A673 (cell line): ENCODE data around the gene ADARB2. TPM values are rescaled to one million over a fixed set of nuclear protein-coding genes. Genes with fewer than 3 reads are reported as not detected.

Source experiments
- BruUV-seq: library from RNA; stranded (reverse); fragments of 400-500 nt; replicated peaks from 2 replicates; lab custom pipeline; 2021; lab: Mats Ljungman, UMichigan
- CTCF ChIA-PET: fragments of 300-600 bp; sonication (Branson Sonifier 250); formaldehyde crosslinking; loops from one replicate; lab custom pipeline; 2022; ENCODE audit warnings: antibody characterized with exemption; lab: Charles Lee
- POLR2A ChIA-PET: fragments of 300-600 bp; sonication (Branson Sonifier 250); formaldehyde crosslinking; loops from one replicate; lab custom pipeline; 2022; ENCODE audit warnings: antibody characterized with exemption; ENCODE audit not compliant: low non-redundant PET; lab: Charles Lee
- DNase-seq: peaks from one replicate; pipeline ENCODE4 v3.0.0-alpha.2; 2015; ENCODE audit warnings: low spot score
- H3K27ac ChIP-seq: fragments of 200-600 bp; sonication (generic); 2 replicates; pipeline ENCODE4 v1.5.1; 2016; ENCODE audit warnings: mixed run types, low read depth, mild to moderate bottlenecking, mixed read lengths, antibody characterized with exemption, low read length; ENCODE audit not compliant: poor library complexity, severe bottlenecking
- H3K27me3 ChIP-seq: fragments of 200-600 bp; sonication (generic); replicated peaks from 2 replicates; pipeline ENCODE4 v1.6.1; 2017; ENCODE audit warnings: mixed run types, low read depth, mild to moderate bottlenecking, mixed read lengths, antibody characterized with exemption, low read length; ENCODE audit not compliant: insufficient read depth, poor library complexity
- H3K36me3 ChIP-seq: fragments of 200-600 bp; sonication (generic); 2 replicates; pipeline ENCODE4 v1.6.1; 2016; ENCODE audit warnings: mixed run types, mild to moderate bottlenecking, mixed read lengths, antibody characterized with exemption, low read length; ENCODE audit not compliant: insufficient read depth, poor library complexity, severe bottlenecking
- H3K4me1 ChIP-seq: fragments of 200-600 bp; sonication (generic); 2 replicates; pipeline ENCODE4 v1.6.1; 2017; ENCODE audit warnings: mixed run types, mild to moderate bottlenecking, mixed read lengths, antibody characterized with exemption, low read length; ENCODE audit not compliant: insufficient read depth, poor library complexity, severe bottlenecking
- H3K4me3 ChIP-seq: fragments of 200-600 bp; sonication (generic); 2 replicates; pipeline ENCODE4 v1.5.1; 2016; ENCODE audit warnings: low read depth, mixed run types, mild to moderate bottlenecking, mixed read lengths, low read length; ENCODE audit not compliant: poor library complexity, severe bottlenecking
- H3K9me3 ChIP-seq: fragments of 200-600 bp; sonication (generic); 2 replicates; pipeline ENCODE4 v1.6.1; 2016; ENCODE audit warnings: mixed run types, low read depth, mild to moderate bottlenecking, mixed read lengths, antibody characterized with exemption, low read length; ENCODE audit not compliant: poor library complexity, severe bottlenecking
- CTCF ChIP-seq: fragments of 300-800, 200-600 bp; sonication (generic); conservative IDR thresholded peaks from 2 replicates; pipeline ENCODE4 v1.5.1; 2017; ENCODE audit warnings: low read depth, mild to moderate bottlenecking, antibody characterized with exemption, low read length, moderate library complexity, mixed read lengths
- EZH2 ChIP-seq: fragments of 200-600 bp; sonication (generic); IDR thresholded peaks from 2 replicates; pipeline ENCODE4 v1.6.1; 2017; ENCODE audit warnings: borderline replicate concordance, low read depth, mild to moderate bottlenecking, mixed read lengths, antibody characterized with exemption, low read length; ENCODE audit not compliant: poor library complexity, severe bottlenecking
- intact Hi-C: fragments of 100-400 bp; cut with micrococcal nuclease; formaldehyde crosslinking; loops from one replicate; pipeline ENCODE4 v1.10.0; 2022; ENCODE audit not compliant: unreplicated experiment
- total RNA-seq: library from RNA; stranded (reverse); gene quantifications from 2 replicates; pipeline ENCODE4 v1.2.3, GENCODE V29; 2021

ADARB2 gene
- total RNA-seq, 1 experiment from 2014 or later = not detected

- intact Hi-C loops = no loop called here
- ChIA-PET CTCF (no interaction called here), POLR2A (no interaction called here)
Measured at GRCh38 chr10:1531883-1532597, 205.3 kb downstream of the ADARB2 start.

GRCh38 chr10:1530871-1531517, 206.3 kb downstream of the ADARB2 start:
- H3K36me3 ChIP-seq = no peaks in the 10 kb centered on the region
- CTCF ChIA-PET = no interaction called here
- no peaks in the 10 kb centered on the region for H3K4me1 ChIP-seq
- H3K27ac ChIP-seq = no peak overlapping the region
- H3K9me3 ChIP-seq = no peaks in the 10 kb centered on the region
- DNase-seq = no peak
- peaks cover 60% of the 10 kb centered on the region for H3K27me3 ChIP-seq
- no peak overlapping the region for H3K4me3 ChIP-seq
- BruUV-seq = no TSS peak
- intact Hi-C loops = no loop called here
- no peak for TF ChIP-seq EZH2
- no peak for TF ChIP-seq CTCF
- POLR2A ChIA-PET = no interaction called here

More at GRCh38 chr10:1531883-1532597, 205.3 kb downstream of the ADARB2 start:
- TF ChIP-seq EZH2 (no peak), CTCF (no peak)
- Histone ChIP-seq H3K27me3 (peaks cover 62% of the 10 kb centered on the region), H3K4me3 (no peak overlapping the region), H3K27ac (no peak overlapping the region), H3K9me3 (no peaks in the 10 kb centered on the region), H3K4me1 (no peaks in the 10 kb centered on the region), H3K36me3 (no peaks in the 10 kb centered on the region)
- DNase-seq = no peak
- no TSS peak for BruUV-seq

- Histone ChIP-seq H3K27ac (no peak overlapping the region), H3K36me3 (no peaks in the 10 kb centered on the region), H3K9me3 (no peaks in the 10 kb centered on the region), H3K4me3 (no peak overlapping the region), H3K4me1 (no peaks in the 10 kb centered on the region), H3K27me3 (peaks cover 54% of the 10 kb centered on the region)
- DNase-seq = no peak
- CTCF ChIA-PET = no interaction called here
- POLR2A ChIA-PET = no interaction called here
- intact Hi-C loops = no loop called here
- BruUV-seq = no TSS peak
- TF ChIP-seq EZH2 = no peak
- TF ChIP-seq CTCF = no peak
Measured at GRCh38 chr10:1529806-1530413, 207.4 kb downstream of the ADARB2 start.
